Astrocyte (in vitro differentiated cells and primary cell): ENCODE data around the gene FOXC2. TPM values are rescaled to one million over a fixed set of nuclear protein-coding genes. Genes with fewer than 3 reads are reported as not detected.

Experiments used
- DNase-seq: peaks from one replicate; pipeline ENCODE4 v3.0.0-alpha.2; 2010; ENCODE audit warnings: low read depth
- FAIRE-seq: peaks from 2 replicates; lab custom pipeline; 2011; peaks lifted over from hg19 to GRCh38; lab: Jason Lieb, UNC
- H2AFZ ChIP-seq: 2 replicates; pipeline ENCODE4 v1.6.0; 2012; ENCODE audit warnings: low read depth, low read length, inconsistent platforms
- H3K27ac ChIP-seq: 2 replicates; pipeline ENCODE4 v1.5.1; 2011; ENCODE audit warnings: low read depth, low read length, inconsistent platforms
- H3K27me3 ChIP-seq: 2 replicates; pipeline ENCODE4 v1.6.0; 2011; ENCODE audit warnings: low read length, inconsistent platforms; ENCODE audit not compliant: insufficient read depth
- H3K36me3 ChIP-seq: 2 replicates; pipeline ENCODE4 v1.5.1; 2011; ENCODE audit warnings: low read length, inconsistent platforms; ENCODE audit not compliant: insufficient read depth
- H3K4me1 ChIP-seq: 2 replicates; pipeline ENCODE4 v1.5.1; 2011; ENCODE audit warnings: low read length, inconsistent platforms; ENCODE audit not compliant: insufficient read depth
- H3K4me2 ChIP-seq: 2 replicates; pipeline ENCODE4 v1.6.0; 2012; ENCODE audit warnings: low read length, inconsistent platforms
- H3K4me3 ChIP-seq: 2 replicates; pipeline ENCODE4 v1.5.1; 2011; ENCODE audit warnings: low read depth, mild to moderate bottlenecking, low read length, inconsistent platforms; ENCODE audit not compliant: insufficient read depth
- H3K79me2 ChIP-seq: 2 replicates; pipeline ENCODE4 v1.6.0; 2012; ENCODE audit warnings: mild to moderate bottlenecking, low read length, inconsistent platforms; ENCODE audit not compliant: insufficient read depth
- H3K9ac ChIP-seq: 2 replicates; pipeline ENCODE4 v1.6.0; 2012; ENCODE audit warnings: mild to moderate bottlenecking, low read length, inconsistent platforms
- H3K9me3 ChIP-seq: 2 replicates; pipeline ENCODE4 v1.5.1; 2012; ENCODE audit warnings: low read depth, mild to moderate bottlenecking, low read length, inconsistent platforms; ENCODE audit not compliant: insufficient read depth
- H4K20me1 ChIP-seq: 2 replicates; pipeline ENCODE4 v1.6.0; 2012; ENCODE audit warnings: low read length, inconsistent platforms; ENCODE audit not compliant: insufficient read depth
- H3K27ac Mint-ChIP-seq: one replicate; pipeline ENCODE4 v1.8.0; 2021; ENCODE audit warnings: mild to moderate bottlenecking, mixed read lengths; ENCODE audit not compliant: unreplicated experiment
- H3K27me3 Mint-ChIP-seq: one replicate; pipeline ENCODE4 v1.8.0; 2021; ENCODE audit warnings: low read depth, mixed read lengths; ENCODE audit not compliant: unreplicated experiment
- H3K36me3 Mint-ChIP-seq: one replicate; pipeline ENCODE4 v1.8.0; 2021; ENCODE audit warnings: low read depth, mixed read lengths; ENCODE audit not compliant: unreplicated experiment
- H3K4me1 Mint-ChIP-seq: one replicate; pipeline ENCODE4 v1.8.0; 2021; ENCODE audit warnings: low read depth, mixed read lengths; ENCODE audit not compliant: unreplicated experiment
- H3K4me3 Mint-ChIP-seq: one replicate; pipeline ENCODE4 v1.8.0; 2021; ENCODE audit warnings: mild to moderate bottlenecking, moderate library complexity, mixed read lengths; ENCODE audit not compliant: unreplicated experiment
- H3K9me3 Mint-ChIP-seq: one replicate; pipeline ENCODE4 v1.8.0; 2021; ENCODE audit warnings: mild to moderate bottlenecking, mixed read lengths; ENCODE audit not compliant: unreplicated experiment
- EZH2 ChIP-seq: IDR thresholded peaks from 2 replicates; pipeline ENCODE4 v1.6.1; 2012; ENCODE audit warnings: mild to moderate bottlenecking, low read length, inconsistent platforms; ENCODE audit not compliant: insufficient read depth
- total RNA-seq: library from RNA; stranded (reverse); gene quantifications from 2 replicates; pipeline ENCODE4 v1.2.1, GENCODE V29; 2021
- TF ChIP-seq, protein P1 (sequence below): IDR thresholded peaks from 2 replicates; pipeline ENCODE4 v1.5.1; 2011; ENCODE audit warnings: low read depth, mild to moderate bottlenecking, inconsistent platforms, low read length, moderate library complexity; ENCODE audit not compliant: insufficient read depth

The FOXC2 gene
- total RNA-seq, 1 donor from 2014 or later: 15.8 TPM

DNA sequence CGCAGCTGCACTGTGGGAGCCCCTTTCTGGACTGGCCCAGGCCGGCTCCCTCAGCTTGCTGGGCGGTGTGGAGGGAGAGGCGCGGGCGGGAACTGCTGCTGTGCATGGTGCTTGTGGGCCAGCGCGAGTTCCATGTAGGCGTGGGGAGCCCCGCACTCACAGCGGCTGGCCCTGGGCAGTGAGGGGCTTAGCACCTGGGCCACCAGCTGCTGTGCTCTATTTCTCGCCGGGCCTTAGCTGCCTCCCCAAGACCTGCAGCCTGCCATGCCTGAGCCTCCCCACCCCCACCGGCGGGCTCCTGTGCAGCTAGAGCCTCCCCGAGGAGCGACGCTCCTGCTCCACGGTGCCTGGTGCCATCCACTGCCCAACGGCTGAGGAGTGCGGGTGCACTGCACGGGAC, 13.3 kb upstream of the FOXC2 start:
- Histone ChIP-seq H4K20me1 (no peaks in the 10 kb centered on the region), H3K27ac (no peak overlapping the region), H3K27me3 (no peaks in the 10 kb centered on the region), H3K9ac (no peak overlapping the region), H3K4me3 (no peak overlapping the region), H2AFZ (no peak overlapping the region), H3K4me2 (no peak overlapping the region), H3K36me3 (peaks cover 8% of the 10 kb centered on the region), H3K79me2 (peaks cover 21% of the 10 kb centered on the region), H3K4me1 (peaks cover 12% of the 10 kb centered on the region), H3K9me3 (no peaks in the 10 kb centered on the region)
- Mint-ChIP-seq H3K9me3 (no peaks in the 10 kb centered on the region), H3K27ac (no peak overlapping the region), H3K4me1 (no peaks in the 10 kb centered on the region), H3K36me3 (peaks cover 2% of the 10 kb centered on the region), H3K27me3 (peaks cover 5% of the 10 kb centered on the region), H3K4me3 (no peak overlapping the region)
- DNase-seq: no peak
- no peak for FAIRE-seq
- no peak for TF ChIP-seq EZH2
- TF ChIP-seq, protein P1, sequence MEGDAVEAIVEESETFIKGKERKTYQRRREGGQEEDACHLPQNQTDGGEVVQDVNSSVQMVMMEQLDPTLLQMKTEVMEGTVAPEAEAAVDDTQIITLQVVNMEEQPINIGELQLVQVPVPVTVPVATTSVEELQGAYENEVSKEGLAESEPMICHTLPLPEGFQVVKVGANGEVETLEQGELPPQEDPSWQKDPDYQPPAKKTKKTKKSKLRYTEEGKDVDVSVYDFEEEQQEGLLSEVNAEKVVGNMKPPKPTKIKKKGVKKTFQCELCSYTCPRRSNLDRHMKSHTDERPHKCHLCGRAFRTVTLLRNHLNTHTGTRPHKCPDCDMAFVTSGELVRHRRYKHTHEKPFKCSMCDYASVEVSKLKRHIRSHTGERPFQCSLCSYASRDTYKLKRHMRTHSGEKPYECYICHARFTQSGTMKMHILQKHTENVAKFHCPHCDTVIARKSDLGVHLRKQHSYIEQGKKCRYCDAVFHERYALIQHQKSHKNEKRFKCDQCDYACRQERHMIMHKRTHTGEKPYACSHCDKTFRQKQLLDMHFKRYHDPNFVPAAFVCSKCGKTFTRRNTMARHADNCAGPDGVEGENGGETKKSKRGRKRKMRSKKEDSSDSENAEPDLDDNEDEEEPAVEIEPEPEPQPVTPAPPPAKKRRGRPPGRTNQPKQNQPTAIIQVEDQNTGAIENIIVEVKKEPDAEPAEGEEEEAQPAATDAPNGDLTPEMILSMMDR: no peak

DNA sequence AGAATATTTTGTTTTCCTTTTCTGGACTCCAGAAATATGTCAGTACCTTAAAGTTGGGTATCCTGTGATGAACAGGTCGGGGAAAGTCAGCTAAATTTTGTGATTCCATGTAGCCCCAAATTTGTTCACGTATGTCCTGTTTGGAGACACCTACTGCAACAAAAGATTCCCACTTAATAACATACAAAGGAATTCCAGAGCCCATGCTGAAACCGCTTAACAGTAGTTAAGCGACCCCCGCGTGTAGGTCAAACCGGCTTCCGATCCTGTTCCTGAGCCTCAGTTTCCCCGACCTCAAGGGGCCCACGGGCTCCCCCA, 12.1 kb upstream of the FOXC2 start:
- H3K79me2 ChIP-seq: peaks cover 21% of the 10 kb centered on the region
- no peak for DNase-seq
- Mint-ChIP-seq H3K27ac (peak overlapping the region; percentile 93), H3K4me3 (peak overlapping the region; percentile 95), H3K27me3 (peaks cover 11% of the 10 kb centered on the region), H3K9me3 (no peaks in the 10 kb centered on the region), H3K36me3 (peaks cover 2% of the 10 kb centered on the region), H3K4me1 (no peaks in the 10 kb centered on the region)
- H3K36me3 ChIP-seq: peaks cover 7% of the 10 kb centered on the region
- H3K27me3 ChIP-seq: no peaks in the 10 kb centered on the region
- H3K4me2 ChIP-seq: peak overlapping the region; percentile 91
- H3K9ac ChIP-seq: peak overlapping the region; percentile 98
- peaks cover 12% of the 10 kb centered on the region for H3K4me1 ChIP-seq
- H2AFZ ChIP-seq: peak overlapping the region; percentile 91
- FAIRE-seq: no peak
- H3K4me3 ChIP-seq: peak overlapping the region; percentile 93
- no peaks in the 10 kb centered on the region for H3K9me3 ChIP-seq
- peak overlapping the region; percentile 89 for H3K27ac ChIP-seq
- H4K20me1 ChIP-seq: no peaks in the 10 kb centered on the region
- TF ChIP-seq EZH2: no peak
- TF ChIP-seq, protein P1: no peak

DNA sequence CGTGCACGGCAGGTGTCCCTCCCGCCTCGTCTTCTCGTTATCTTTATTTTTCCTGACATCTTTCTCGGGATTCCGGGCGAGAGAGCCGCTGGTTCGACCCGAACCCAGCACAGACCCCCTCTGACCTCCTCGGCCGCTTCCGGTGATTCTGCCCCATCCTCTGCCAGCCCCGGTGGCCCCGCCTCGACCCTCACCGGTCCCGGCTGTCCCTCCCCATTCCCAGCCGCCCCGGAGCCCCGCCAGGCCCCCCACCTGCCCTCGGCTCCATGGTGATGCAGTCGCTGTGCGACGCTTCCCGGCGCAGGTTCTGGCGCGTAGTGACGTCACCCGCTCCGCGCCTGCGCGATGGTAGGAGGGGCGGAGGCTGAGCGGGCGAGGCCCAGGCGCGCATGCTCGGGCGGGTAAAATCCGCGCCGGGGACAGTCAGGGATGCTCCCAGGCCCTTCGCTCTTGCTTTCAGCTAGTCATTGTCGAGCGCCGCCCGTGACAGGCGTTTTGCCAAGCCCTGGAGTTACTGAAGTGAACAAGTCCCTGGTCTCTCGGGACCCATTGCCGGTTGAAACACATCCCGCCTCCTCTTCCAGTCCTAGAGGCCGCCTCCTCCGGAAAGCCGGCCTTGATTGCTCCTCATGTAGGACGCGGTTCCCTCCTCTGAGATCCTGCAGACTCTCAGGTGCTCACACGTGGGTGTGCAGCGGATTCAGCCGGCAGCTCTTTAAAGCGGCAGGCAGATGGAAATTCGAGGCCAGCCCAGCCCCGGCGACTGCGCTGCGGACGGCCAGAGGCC, 11.5 kb upstream of the FOXC2 start, which contains the start of gene MTHFSD:
Gene MTHFSD, minus strand, starts transcription at position 319 of the 787 bp plus-strand sequence. Its CDS starts 51 bp downstream, at position 268.
- DNase-seq (peak; percentile 76), FAIRE-seq (no peak)
- Mint-ChIP-seq H3K36me3 (peaks cover 2% of the 10 kb centered on the region), H3K4me1 (no peaks in the 10 kb centered on the region), H3K9me3 (no peaks in the 10 kb centered on the region), H3K27ac (peak within 1 kb of the TSS; percentile 93), H3K4me3 (peak within 1 kb of the TSS; percentile 95), H3K27me3 (peaks cover 11% of the 10 kb centered on the region)
- Histone ChIP-seq H2AFZ (peak within 1 kb of the TSS; percentile 97), H3K36me3 (peaks cover 5% of the 10 kb centered on the region), H3K27me3 (no peaks in the 10 kb centered on the region), H3K4me3 (peak within 1 kb of the TSS; percentile 93), H3K79me2 (peaks cover 21% of the 10 kb centered on the region), H3K27ac (peak within 1 kb of the TSS; percentile 89), H3K4me2 (peak within 1 kb of the TSS; percentile 91), H3K4me1 (peaks cover 12% of the 10 kb centered on the region), H3K9me3 (no peaks in the 10 kb centered on the region), H4K20me1 (no peaks in the 10 kb centered on the region), H3K9ac (peak within 1 kb of the TSS; percentile 98)
- TF ChIP-seq, protein P1: no peak
- no peak for TF ChIP-seq EZH2
